ENCODE data around the gene FOXO4. TPM values are rescaled to one million over a fixed set of nuclear protein-coding genes. Genes with fewer than 3 reads are reported as not detected.

The FOXO4 gene
- total RNA-seq, 1 experiment from 2014 or later = 14.7 TPM

GRCh38 chrX:71098302-71098701, 2.7 kb downstream of the FOXO4 start:
- ChIA-PET CTCF (interaction anchor here (0.5 kb wide), 1 partner anchor 156 kb away, joined by 3 read pairs; the partner anchor contains the start of gene ZMYM3), RAD21 (ENCODE audit: low non-redundant PET in 1 of 2, low total read pairs in 2 of 2, uncharacterized antibody in 2 of 2, unreplicated experiment in 2 of 2) (no interaction called here), POLR2A (no interaction called here)
- BruUV-seq (replicated peaks) = no TSS peak
- H3K4me3 ChIP-seq (replicated peaks in 1 of 2; ENCODE audit: low read depth in 1 of 2, low read length in 2 of 2) = no peak overlapping the region
- intact Hi-C loops (cut with micrococcal nuclease) = loop anchor here (5.0 kb wide), 1 partner anchor 79 kb away; no protein-coding TSS in a partner anchor
- no peaks in the 10 kb centered on the region for H3K9me3 ChIP-seq (ENCODE audit: control insufficient read depth in 1 of 2, insufficient read depth in 1 of 2, low read depth in 1 of 2, low read length in 2 of 2)
- no peaks in the 10 kb centered on the region for H3K9me2 ChIP-seq (ENCODE audit: insufficient read depth)
- no peaks in the 10 kb centered on the region for H3K27me3 ChIP-seq (ENCODE audit: insufficient read depth, low read length)
- DNase-seq (ENCODE audit: low read depth, low spot score) (peak; percentile 15), ATAC-seq (peak; percentile 24; the same call in 1 of the 2 replicates)
- H3K4me1 ChIP-seq (ENCODE audit: control insufficient read depth in 1 of 2, insufficient read depth in 2 of 2, low read length in 2 of 2) = peaks cover 0 to 14% of the 10 kb centered on the region in 2 experiments; a peak in 2 of 4 replicates
- no peaks in the 10 kb centered on the region for H3K36me3 ChIP-seq (ENCODE audit: control insufficient read depth in 1 of 2, insufficient read depth in 2 of 2, low read length in 2 of 2)
- H3K79me2 ChIP-seq (ENCODE audit: insufficient read depth, low read length) = no peaks in the 10 kb centered on the region
- no peak overlapping the region for H3K9ac ChIP-seq (ENCODE audit: low read length)
- no peak overlapping the region for H3K27ac ChIP-seq (ENCODE audit: low read depth, low read length)
- no peak overlapping the region for H3K4me2 ChIP-seq (ENCODE audit: low read length)
- no peaks in the 10 kb centered on the region for H4K20me1 ChIP-seq (ENCODE audit: insufficient read depth)
- H2AFZ ChIP-seq (ENCODE audit: low read depth, low read length, poor library complexity, severe bottlenecking) = no peak overlapping the region
- TF ChIP-seq JUND (IDR thresholded peaks at IDR 0.05) (no peak), RAD21 (IDR thresholded peaks at IDR 0.05; ENCODE audit: low read depth) (peak; percentile 49), CTCF (IDR thresholded peaks at IDR 0.05 in 2 of 3, conservative IDR thresholded peaks at IDR 0.05 in 1 of 3; ENCODE audit: borderline replicate concordance in 1 of 3, insufficient read depth in 1 of 3, low read depth in 2 of 3, low read length in 2 of 3) (peak; percentile 15 to 53 (median 49); a peak in 4 of 6 replicates)

- no peak overlapping the region for H3K27ac ChIP-seq (ENCODE audit: low read depth, low read length)
These were observed 3.4 kb downstream of the FOXO4 start for GRCh38 chrX:71098951-71099506.

More at GRCh38 chrX:71098951-71099506, 3.4 kb downstream of the FOXO4 start:
- no peak overlapping the region for H3K9ac ChIP-seq (ENCODE audit: low read length)
- DNase-seq (ENCODE audit: low read depth, low spot score) (no peak), ATAC-seq (no peak)
- H3K4me1 ChIP-seq (ENCODE audit: control insufficient read depth in 1 of 2, insufficient read depth in 2 of 2, low read length in 2 of 2) = peaks cover 0 to 14% of the 10 kb centered on the region in 2 experiments; a peak in 2 of 4 replicates
- no peaks in the 10 kb centered on the region for H3K9me2 ChIP-seq (ENCODE audit: insufficient read depth)
- no peaks in the 10 kb centered on the region for H3K27me3 ChIP-seq (ENCODE audit: insufficient read depth, low read length)
- H3K4me3 ChIP-seq (replicated peaks in 1 of 2; ENCODE audit: low read depth in 1 of 2, low read length in 2 of 2) = no peak overlapping the region
- intact Hi-C loops (cut with micrococcal nuclease) = loop anchor here (5.0 kb wide), 1 partner anchor 78 kb away; no protein-coding TSS in a partner anchor
- ChIA-PET RAD21 (ENCODE audit: low non-redundant PET in 1 of 2, low total read pairs in 2 of 2, uncharacterized antibody in 2 of 2, unreplicated experiment in 2 of 2) (no interaction called here), CTCF (no interaction called here), POLR2A (no interaction called here)
- BruUV-seq (replicated peaks) = no TSS peak
- H3K9me3 ChIP-seq (ENCODE audit: control insufficient read depth in 1 of 2, insufficient read depth in 1 of 2, low read depth in 1 of 2, low read length in 2 of 2) = no peaks in the 10 kb centered on the region
- no peaks in the 10 kb centered on the region for H4K20me1 ChIP-seq (ENCODE audit: insufficient read depth)
- no peaks in the 10 kb centered on the region for H3K79me2 ChIP-seq (ENCODE audit: insufficient read depth, low read length)
- no peak overlapping the region for H2AFZ ChIP-seq (ENCODE audit: low read depth, low read length, poor library complexity, severe bottlenecking)
- no peak for TF ChIP-seq RAD21 (IDR thresholded peaks at IDR 0.05; ENCODE audit: low read depth)
- no peak for TF ChIP-seq POLR2AphosphoS5 (IDR thresholded peaks at IDR 0.05; ENCODE audit: low read depth, low read length)
- no peak for TF ChIP-seq EZH2phosphoT487 (IDR thresholded peaks at IDR 0.05; ENCODE audit: borderline replicate concordance)
- no peak for TF ChIP-seq POLR2A (IDR thresholded peaks at IDR 0.05; ENCODE audit: borderline replicate concordance, extremely low read depth, insufficient read depth, insufficient read length)
- no peak for TF ChIP-seq ZNF274 (IDR thresholded peaks at IDR 0.05; ENCODE audit: low read depth, low read length)
- no peak for TF ChIP-seq REST (IDR thresholded peaks at IDR 0.05; ENCODE audit: low read depth)
- TF ChIP-seq ZBTB33 (IDR thresholded peaks at IDR 0.05; ENCODE audit: extremely low read depth, insufficient replicate concordance, low read length) = no peak
- TF ChIP-seq FOSL1 (IDR thresholded peaks at IDR 0.05; ENCODE audit: low read depth) = no peak
- no peak for TF ChIP-seq YY1 (IDR thresholded peaks at IDR 0.05; ENCODE audit: extremely low read depth, insufficient replicate concordance, low read depth, low read length)
- H3K36me3 ChIP-seq (ENCODE audit: control insufficient read depth in 1 of 2, insufficient read depth in 2 of 2, low read length in 2 of 2) = no peaks in the 10 kb centered on the region
- no peak overlapping the region for H3K4me2 ChIP-seq (ENCODE audit: low read length)
